NCI-H1694 (cell line): ENCODE data around the gene AP1M1.
"Not testable (repeated sequence)": the region's sequence is repeated elsewhere in the genome, so short reads cannot be mapped to it uniquely, and the experiment has no call there.

Source experiments
- DNase-seq: peaks from one replicate; lab custom pipeline; 2025; lab: John Stamatoyannopoulos, UW

AP1M1 gene

DNA sequence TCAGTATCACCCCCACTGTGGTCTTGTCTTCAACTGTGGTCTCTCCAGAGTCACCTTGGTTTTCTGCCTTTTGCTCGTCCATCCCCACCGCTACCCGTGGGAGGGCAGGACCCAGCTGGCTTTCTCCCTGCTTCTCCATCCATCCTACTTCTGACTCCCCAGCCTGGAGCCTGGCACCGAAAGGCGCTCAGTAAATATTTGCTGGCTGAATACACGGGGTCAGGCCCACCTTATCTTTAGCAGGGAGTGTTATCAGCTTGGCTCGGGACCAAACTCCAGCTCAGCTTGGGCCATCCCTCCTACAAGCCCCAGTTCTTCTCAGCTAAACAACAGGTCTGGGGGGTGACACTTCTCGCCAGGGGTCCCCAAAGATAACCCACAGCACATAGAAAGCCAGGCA is 64.9 kb downstream of the AP1M1 start:
- no peak for DNase-seq

- no peak for DNase-seq
These were observed 65.5 kb downstream of the AP1M1 start for GRCh38 chr19:16263141-16263761.

GRCh38 chr19:16265205-16265604 is 67.5 kb downstream of the AP1M1 start:
- DNase-seq = no peak

DNA sequence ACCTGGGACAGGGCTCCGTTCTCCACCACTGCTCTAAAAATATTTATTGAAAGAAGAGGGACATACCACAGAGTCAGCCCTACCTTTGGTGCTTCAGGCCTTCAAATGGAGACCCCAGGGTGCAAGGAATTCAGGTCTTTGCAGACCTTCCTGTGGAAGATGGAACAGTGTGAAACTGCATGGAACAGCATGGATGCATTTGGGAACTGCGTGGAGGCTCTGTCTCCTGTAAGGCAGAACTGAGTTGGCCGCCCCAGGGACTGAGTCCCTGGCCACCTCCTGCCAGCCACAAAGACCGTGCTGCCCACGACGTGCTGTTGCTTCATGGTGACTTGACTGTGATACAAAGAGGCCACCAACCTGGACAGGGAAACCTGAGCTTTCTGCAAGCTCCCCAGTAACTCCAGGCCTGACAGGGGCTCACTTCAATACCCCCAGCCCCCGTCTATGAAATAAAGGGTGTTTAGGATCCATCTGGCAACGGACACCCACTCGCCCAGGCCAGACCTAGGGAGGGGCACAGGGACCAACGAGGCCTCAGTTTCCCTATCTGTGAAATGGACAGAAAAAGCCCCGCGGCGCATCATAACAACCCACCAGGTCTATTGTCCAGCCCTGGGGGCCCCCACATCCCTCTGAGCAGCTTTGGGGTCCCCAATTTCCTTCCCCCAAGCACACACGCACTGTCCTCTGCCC is 68.3 kb downstream of the AP1M1 start:
- no peak for DNase-seq

DNA sequence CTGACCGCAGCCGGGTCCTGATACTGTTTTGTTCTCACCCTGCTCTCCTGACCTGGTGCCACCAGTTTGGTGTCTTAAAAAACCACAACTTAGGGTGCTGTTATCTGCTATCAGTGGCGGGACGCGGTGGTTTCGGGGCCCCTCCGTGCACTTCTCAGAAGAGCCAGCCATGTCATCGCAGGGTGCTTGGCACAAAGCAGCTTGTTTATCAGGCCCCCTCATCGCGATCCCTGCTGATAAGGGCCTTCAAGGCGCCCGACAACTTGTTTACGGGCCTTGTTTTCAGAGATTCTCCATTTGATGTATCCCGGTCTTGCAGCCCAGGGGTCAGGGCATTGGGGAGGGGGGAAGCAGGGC is 68.9 kb downstream of the AP1M1 start:
- no peak for DNase-seq

- DNase-seq = no peak
These were observed 71.1 kb downstream of the AP1M1 start for GRCh38 chr19:16268676-16269319.

DNA sequence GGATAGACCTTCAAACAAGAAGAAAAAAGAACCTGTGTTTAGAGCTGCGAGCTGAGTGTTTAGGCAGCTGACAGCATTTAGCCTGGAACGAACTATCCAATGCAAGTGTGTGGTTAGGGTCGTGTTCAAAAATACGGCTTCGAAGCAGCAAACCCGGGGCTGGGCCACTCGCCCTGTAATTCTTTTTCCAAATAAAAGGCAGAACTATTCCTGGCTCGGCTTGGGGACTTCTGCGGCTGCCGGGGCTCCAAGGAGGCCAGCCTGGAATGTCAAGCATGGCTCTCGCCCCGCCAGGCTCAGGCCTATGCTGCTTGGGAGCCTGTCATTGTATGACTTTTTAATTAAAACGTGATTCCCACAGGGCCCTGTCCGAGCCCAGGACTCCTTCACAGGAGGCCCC is 75.2 kb downstream of the AP1M1 start:
- DNase-seq = no peak

DNA sequence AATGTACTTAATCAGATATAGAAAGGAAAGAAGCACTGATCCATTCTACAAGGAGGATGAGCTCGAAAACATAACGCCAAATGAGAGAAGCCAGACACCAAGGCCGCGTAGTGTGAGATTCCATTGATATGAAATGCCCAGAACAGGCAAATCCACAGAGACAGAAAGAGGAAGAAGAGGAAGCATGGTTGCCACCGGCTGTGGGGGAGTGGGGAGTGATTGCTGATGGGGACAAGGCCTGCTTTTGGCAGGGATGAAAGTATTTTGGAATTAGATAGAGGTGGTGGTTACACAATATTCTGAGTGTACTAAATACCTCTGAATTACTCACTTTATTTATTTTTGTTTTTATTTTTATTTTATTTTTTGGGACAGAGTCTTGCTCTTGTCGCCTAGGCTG is 76.7 kb downstream of the AP1M1 start:
- DNase-seq = no peak

DNA sequence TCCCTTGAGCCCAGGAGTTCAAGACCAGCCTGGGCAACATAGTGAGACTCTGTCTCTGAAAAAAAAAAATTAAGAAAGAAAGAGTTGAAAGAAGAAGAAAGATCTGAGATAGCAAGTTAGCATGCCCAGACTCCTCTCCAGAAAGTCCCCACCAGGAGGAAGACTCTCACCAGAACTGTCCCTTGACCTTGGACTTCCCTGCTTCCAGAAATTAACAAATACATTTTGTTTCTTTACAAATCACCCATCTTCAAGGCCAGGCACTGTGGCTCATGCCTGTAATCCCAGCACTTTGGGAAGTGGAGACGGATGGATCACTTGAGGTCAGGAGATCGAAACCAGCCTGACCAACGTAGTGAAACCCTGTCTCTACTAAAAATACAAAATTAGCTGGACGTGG is 82.6 kb downstream of the AP1M1 start:
- no peak for DNase-seq

- no peak for DNase-seq
These were observed 84.0 kb downstream of the AP1M1 start for GRCh38 chr19:16281743-16282142.

GRCh38 chr19:16283210-16284061 is 85.7 kb downstream of the AP1M1 start:
- no peak for DNase-seq

GRCh38 chr19:16284505-16284904 is 86.8 kb downstream of the AP1M1 start:
- no peak for DNase-seq

- DNase-seq = not testable (repeated sequence)
These were observed 87.4 kb downstream of the AP1M1 start for GRCh38 chr19:16285079-16285478.

- no peak for DNase-seq
These were observed 88.2 kb downstream of the AP1M1 start for GRCh38 chr19:16285769-16286498.

GRCh38 chr19:16288544-16288943 is 90.8 kb downstream of the AP1M1 start:
- DNase-seq = no peak

- no peak for DNase-seq
These were observed 91.9 kb downstream of the AP1M1 start for GRCh38 chr19:16289594-16289993.

DNA sequence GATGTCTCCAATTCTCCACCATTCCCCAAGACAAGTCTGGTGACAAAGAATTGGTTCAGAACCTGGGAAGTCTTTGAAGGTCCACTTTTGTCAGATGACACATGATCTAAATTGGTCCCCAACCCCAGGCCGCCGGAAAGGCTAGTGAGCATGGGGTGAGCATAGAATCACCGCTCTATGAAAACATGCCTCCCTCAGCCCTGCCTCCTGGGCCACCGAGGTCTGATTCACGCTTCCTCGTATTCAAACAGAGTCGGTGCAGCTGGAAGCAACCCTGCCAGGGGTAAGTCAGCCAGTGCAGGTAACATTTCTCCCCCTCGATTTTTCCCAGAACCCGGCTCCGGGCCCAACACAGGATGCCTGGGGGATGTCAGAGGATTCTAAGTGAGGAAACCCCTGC is 93.0 kb downstream of the AP1M1 start:
- DNase-seq = no peak

DNA sequence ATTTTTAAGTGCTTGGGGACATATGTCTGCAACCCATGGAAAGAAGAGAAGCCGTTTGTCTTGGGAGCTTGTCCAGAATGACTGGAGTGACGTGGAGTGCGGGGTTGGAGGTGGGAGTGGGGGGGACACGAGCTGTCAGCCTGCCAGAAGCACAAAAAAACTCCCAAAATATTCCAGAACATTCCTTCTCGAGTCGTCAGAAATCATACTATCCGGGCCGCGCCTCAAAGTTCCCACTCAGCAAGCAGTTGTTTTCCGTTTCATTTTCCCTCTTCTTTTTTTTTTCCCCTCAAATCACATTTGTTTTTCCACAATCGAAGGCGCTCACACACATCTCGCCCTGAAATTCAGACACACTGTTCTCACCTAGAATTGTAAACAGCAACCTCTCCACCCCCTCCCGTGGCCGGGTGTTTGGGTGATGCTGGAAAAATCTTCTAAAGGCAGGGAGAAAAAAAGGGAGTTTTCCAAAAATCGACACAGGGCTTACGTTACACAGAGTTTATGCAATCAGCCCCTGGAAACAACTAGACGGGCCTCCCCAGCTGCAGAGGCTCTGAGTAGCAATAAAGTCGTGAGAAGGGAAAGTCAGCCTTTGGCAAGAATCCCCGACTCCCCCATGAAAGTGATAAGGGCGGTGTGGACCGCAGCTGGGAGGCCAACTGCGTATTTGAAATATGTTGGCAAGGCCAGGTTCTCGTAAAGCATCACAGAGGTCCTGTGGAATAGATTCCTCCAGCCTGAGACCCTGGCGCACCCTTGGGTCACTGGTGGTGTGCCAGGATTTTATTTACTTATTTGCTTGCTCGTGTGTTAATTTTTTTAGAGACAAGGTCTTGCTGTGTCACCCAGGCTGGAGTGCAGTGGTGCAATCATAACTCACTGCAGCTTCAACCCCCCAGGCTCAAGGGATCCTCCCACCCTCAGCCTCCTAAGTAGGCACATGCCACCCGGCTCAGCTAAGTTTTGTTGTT is 95.7 kb downstream of the AP1M1 start:
- DNase-seq = no peak

GRCh38 chr19:16295057-16295456 is 97.3 kb downstream of the AP1M1 start:
- DNase-seq = no peak
